HG03280 (cell line): ENCODE results near the gene BEND3.
"Not testable (repeated sequence)": the region's sequence is repeated elsewhere in the genome, so short reads cannot be mapped to it uniquely, and the experiment has no call there.

ENCODE experiments used
- ATAC-seq: cut with Tn5 transposase; IDR thresholded peaks from one replicate; pipeline ENCODE4 v1.9.1; 2021; ENCODE audit warnings: mild to moderate bottlenecking, moderate library complexity; ENCODE audit not compliant: unreplicated experiment

BEND3 gene

GRCh38 chr6:107045826-107046675 lies 69.3 kb downstream of the BEND3 start:
- no peak for ATAC-seq

- ATAC-seq, result no peak
These were observed 82.2 kb downstream of the BEND3 start for GRCh38 chr6:107033126-107033525.

GRCh38 chr6:107032051-107032450 lies 83.3 kb downstream of the BEND3 start:
- no peak for ATAC-seq

GRCh38 chr6:107030151-107030550 lies 85.2 kb downstream of the BEND3 start:
- no peak for ATAC-seq

GRCh38 chr6:107026965-107027364 lies 88.3 kb downstream of the BEND3 start:
- ATAC-seq, result no peak

- ATAC-seq, result no peak
These were observed 93.7 kb downstream of the BEND3 start for GRCh38 chr6:107021446-107022185.

- no peak for ATAC-seq
These were observed 95.1 kb downstream of the BEND3 start for GRCh38 chr6:107020239-107020638.

- not testable (repeated sequence) for ATAC-seq
These were observed 95.7 kb downstream of the BEND3 start for GRCh38 chr6:107019628-107020027.

GRCh38 chr6:107019047-107019446 lies 96.3 kb downstream of the BEND3 start:
- ATAC-seq, result no peak
